ENCODE data around the gene RLN3. TPM values are rescaled to one million over a fixed set of nuclear protein-coding genes. Genes with fewer than 3 reads are reported as not detected.

The RLN3 gene
- total and polyA plus RNA-seq, 9 of the 15 experiments (the other 6 are each of a cell fraction or from before 2014, with no cell fraction given), result 0.31 to 1.2 (median 0.71) TPM; not detected in 6

- TF ChIP-seq, protein P1, sequence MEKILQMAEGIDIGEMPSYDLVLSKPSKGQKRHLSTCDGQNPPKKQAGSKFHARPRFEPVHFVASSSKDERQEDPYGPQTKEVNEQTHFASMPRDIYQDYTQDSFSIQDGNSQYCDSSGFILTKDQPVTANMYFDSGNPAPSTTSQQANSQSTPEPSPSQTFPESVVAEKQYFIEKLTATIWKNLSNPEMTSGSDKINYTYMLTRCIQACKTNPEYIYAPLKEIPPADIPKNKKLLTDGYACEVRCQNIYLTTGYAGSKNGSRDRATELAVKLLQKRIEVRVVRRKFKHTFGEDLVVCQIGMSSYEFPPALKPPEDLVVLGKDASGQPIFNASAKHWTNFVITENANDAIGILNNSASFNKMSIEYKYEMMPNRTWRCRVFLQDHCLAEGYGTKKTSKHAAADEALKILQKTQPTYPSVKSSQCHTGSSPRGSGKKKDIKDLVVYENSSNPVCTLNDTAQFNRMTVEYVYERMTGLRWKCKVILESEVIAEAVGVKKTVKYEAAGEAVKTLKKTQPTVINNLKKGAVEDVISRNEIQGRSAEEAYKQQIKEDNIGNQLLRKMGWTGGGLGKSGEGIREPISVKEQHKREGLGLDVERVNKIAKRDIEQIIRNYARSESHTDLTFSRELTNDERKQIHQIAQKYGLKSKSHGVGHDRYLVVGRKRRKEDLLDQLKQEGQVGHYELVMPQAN (IDR thresholded peaks at IDR 0.05; ENCODE audit: borderline replicate concordance), result peak; percentile 35
- TF ChIP-seq ARNT (IDR thresholded peaks at IDR 0.05) (peak; percentile 85 to 94), ZNF3 (CRISPR knock-in tag; IDR thresholded peaks at IDR 0.05) (peak; percentile 53; the same call in 1 of the 2 replicates), HSF4 (CRISPR knock-in tag; IDR thresholded peaks at IDR 0.05; ENCODE audit: borderline replicate concordance) (no peak), ZNF184 (CRISPR knock-in tag; IDR thresholded peaks at IDR 0.05) (no peak), MEIS2 (IDR thresholded peaks at IDR 0.05; ENCODE audit: partially characterized antibody) (no peak), KAT7 (CRISPR knock-in tag; IDR thresholded peaks at IDR 0.05; ENCODE audit: borderline replicate concordance) (no peak), ZBTB11 (CRISPR knock-in tag; IDR thresholded peaks at IDR 0.05) (peak in 1 of 3 experiments; percentile 95; a peak in 2 of 6 replicates), MBD2 (IDR thresholded peaks at IDR 0.05; ENCODE audit: borderline replicate concordance, low read depth) (no peak), PURB (CRISPR knock-in tag; IDR thresholded peaks at IDR 0.05; ENCODE audit: low read depth) (no peak), TFAM (CRISPR knock-in tag; conservative IDR thresholded peaks at IDR 0.05) (no peak), ZNF699 (CRISPR knock-in tag; IDR thresholded peaks at IDR 0.05; ENCODE audit: insufficient replicate concordance) (no peak), ZNF133 (CRISPR knock-in tag; IDR thresholded peaks at IDR 0.05) (no peak), TCF7 (IDR thresholded peaks at IDR 0.05; ENCODE audit: borderline replicate concordance) (no peak), CAMTA2 (CRISPR knock-in tag; conservative IDR thresholded peaks at IDR 0.05) (no peak)
- TF ChIP-seq, protein P2, sequence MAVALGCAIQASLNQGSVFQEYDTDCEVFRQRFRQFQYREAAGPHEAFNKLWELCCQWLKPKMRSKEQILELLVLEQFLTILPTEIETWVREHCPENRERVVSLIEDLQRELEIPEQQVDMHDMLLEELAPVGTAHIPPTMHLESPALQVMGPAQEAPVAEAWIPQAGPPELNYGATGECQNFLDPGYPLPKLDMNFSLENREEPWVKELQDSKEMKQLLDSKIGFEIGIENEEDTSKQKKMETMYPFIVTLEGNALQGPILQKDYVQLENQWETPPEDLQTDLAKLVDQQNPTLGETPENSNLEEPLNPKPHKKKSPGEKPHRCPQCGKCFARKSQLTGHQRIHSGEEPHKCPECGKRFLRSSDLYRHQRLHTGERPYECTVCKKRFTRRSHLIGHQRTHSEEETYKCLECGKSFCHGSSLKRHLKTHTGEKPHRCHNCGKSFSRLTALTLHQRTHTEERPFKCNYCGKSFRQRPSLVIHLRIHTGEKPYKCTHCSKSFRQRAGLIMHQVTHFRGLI (CRISPR knock-in tag; IDR thresholded peaks at IDR 0.05), result no peak
- TF ChIP-seq, protein P3, sequence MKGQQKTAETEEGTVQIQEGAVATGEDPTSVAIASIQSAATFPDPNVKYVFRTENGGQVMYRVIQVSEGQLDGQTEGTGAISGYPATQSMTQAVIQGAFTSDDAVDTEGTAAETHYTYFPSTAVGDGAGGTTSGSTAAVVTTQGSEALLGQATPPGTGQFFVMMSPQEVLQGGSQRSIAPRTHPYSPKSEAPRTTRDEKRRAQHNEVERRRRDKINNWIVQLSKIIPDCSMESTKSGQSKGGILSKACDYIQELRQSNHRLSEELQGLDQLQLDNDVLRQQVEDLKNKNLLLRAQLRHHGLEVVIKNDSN (CRISPR knock-in tag; IDR thresholded peaks at IDR 0.05), result no peak
- TF ChIP-seq, protein P4, sequence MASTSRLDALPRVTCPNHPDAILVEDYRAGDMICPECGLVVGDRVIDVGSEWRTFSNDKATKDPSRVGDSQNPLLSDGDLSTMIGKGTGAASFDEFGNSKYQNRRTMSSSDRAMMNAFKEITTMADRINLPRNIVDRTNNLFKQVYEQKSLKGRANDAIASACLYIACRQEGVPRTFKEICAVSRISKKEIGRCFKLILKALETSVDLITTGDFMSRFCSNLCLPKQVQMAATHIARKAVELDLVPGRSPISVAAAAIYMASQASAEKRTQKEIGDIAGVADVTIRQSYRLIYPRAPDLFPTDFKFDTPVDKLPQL (IDR thresholded peaks at IDR 0.05; ENCODE audit: extremely low read depth, insufficient read length), result no peak
Observed at GRCh38 chr19:14005349-14006084, 22.4 kb upstream of the RLN3 start (continued).

All from K562 (cell line).